Right lobe of liver (tissue), 4 donors: ENCODE results near the gene ARVCF.

Experiments
- CTCF ChIP-seq, 4 donors: fragments of 200-600 bp in 3 of 4; fragments of 450-650 bp in 1 of 4; IDR thresholded peaks; one replicate each; pipeline versions ENCODE4 v1.5.1 to v1.8.0; 2016 to 2022; ENCODE audit warnings: antibody characterized with exemption in 4 of 4, mild to moderate bottlenecking in 2 of 4
- POLR2A ChIP-seq: fragments of 450-650 bp; IDR thresholded peaks from one replicate; pipeline ENCODE4 v1.6.1; 2017; ENCODE audit warnings: antibody characterized with exemption, mild to moderate bottlenecking
- donor health status: DM: no; HTN: no; CAD: no.
- donor health status: DM: no; HTN: no; CAD: no.
- donor health status: DM: no; HTN: yes; CAD: no.

- TF ChIP-seq CTCF (IDR thresholded peaks at IDR 0.05) (no peak), POLR2A (no peak)
Observed at GRCh38 chr22:20026204-20026908, 9.7 kb upstream of the ARVCF start.
